Transverse colon (tissue), 4 donors: ENCODE results near the gene PRKG1.

Source experiments
- CTCF ChIP-seq, 5 experiments: fragments of 200-600 bp in 3 of 5; fragments of 450-650 bp in 2 of 5; sonication (generic) in 3 of 5; IDR thresholded peaks; 1 replicate in 2 of 5; 2 replicates in 3 of 5; pipeline ENCODE4 v1.5.1; 2016 to 2017; ENCODE audit warnings: antibody characterized with exemption in 5 of 5, inconsistent platforms in 3 of 5, mild to moderate bottlenecking in 2 of 5, moderate library complexity in 1 of 5
- EP300 ChIP-seq: sonication (generic); formaldehyde crosslinking; IDR thresholded peaks from one replicate; pipeline ENCODE4 v1.6.1; 2017; ENCODE audit warnings: antibody characterized with exemption, low read depth
- POLR2A ChIP-seq: fragments of 450-650 bp; IDR thresholded peaks from one replicate; pipeline ENCODE4 v1.6.1; 2016; ENCODE audit warnings: antibody characterized with exemption, mild to moderate bottlenecking, moderate library complexity
- POLR2AphosphoS5 ChIP-seq, 3 donors: sonication (generic); formaldehyde crosslinking; IDR thresholded peaks; one replicate each; pipeline ENCODE4 v1.6.1; 2016; ENCODE audit warnings: antibody characterized with exemption in 3 of 3

DNA sequence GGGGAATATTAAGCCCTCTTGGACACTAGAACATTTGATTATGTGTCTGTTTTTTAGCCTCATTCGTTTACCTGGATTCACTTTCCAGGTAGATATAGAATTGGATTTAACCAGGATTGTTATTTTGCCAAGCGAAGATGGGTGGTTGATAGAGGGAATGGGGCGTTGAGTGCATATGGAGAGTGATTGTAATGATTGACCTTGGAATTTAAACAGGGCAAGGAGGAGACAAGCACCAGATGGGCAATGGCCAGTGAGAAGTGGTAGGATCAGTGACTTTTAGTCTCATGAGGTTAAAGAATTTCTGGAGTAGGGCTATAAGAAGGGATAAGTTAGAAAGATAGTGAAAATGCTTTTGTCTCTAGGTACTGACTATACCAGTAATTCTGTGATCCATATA lies 836.3 kb downstream of the PRKG1 start:
- TF ChIP-seq POLR2AphosphoS5 (IDR thresholded peaks at IDR 0.05) (no peak), POLR2A (no peak), CTCF (IDR thresholded peaks at IDR 0.05) (no peak), EP300 (no peak)
